Left lung (tissue), 10 donors: ENCODE results near the gene KL. TPM values are rescaled to one million over a fixed set of nuclear protein-coding genes. Genes with fewer than 3 reads are reported as not detected.

Experiments used
- ATAC-seq: fragments of 200-7000 bp; cut with Tn5 transposase; one replicate; pipeline ENCODE4 v1.9.1; 2020; ENCODE audit warnings: moderate library complexity
- DNase-seq, 4 donors: peaks; one replicate each; pipeline ENCODE4 v3.0.0-alpha.2; 2013 to 2020
- H3K27ac ChIP-seq, 2 donors: fragments of 200-600 bp; sonication (generic) in 1 of 2; one replicate each; pipeline versions ENCODE4 v1.5.0 to v1.8.0; 2020 to 2021
- H3K27me3 ChIP-seq, 2 donors: fragments of 200-600 bp; sonication (generic) in 1 of 2; one replicate each; pipeline versions ENCODE4 v1.5.0 to v1.8.0; 2020 to 2021
- H3K36me3 ChIP-seq, 2 donors: fragments of 200-600 bp; sonication (generic) in 1 of 2; one replicate each; pipeline versions ENCODE4 v1.5.0 to v1.8.0; 2020 to 2021
- H3K4me1 ChIP-seq, 2 donors: fragments of 200-600 bp; one replicate each; pipeline ENCODE4 v1.8.0; 2021
- H3K4me3 ChIP-seq, 2 donors: fragments of 200-600 bp; sonication (generic) in 1 of 2; one replicate each; pipeline versions ENCODE4 v1.5.0 to v1.8.0; 2020 to 2021; ENCODE audit warnings: mild to moderate bottlenecking in 1 of 2
- H3K9me3 ChIP-seq, 2 donors: fragments of 200-600 bp; sonication (generic) in 1 of 2; one replicate each; pipeline versions ENCODE4 v1.5.0 to v1.8.0; 2020 to 2021
- intact Hi-C, 2 donors: fragments of 100-400 bp; cut with DNase I; formaldehyde crosslinking; loops; one replicate each; pipeline versions ENCODE4 v1.11.2 to v1.14.2; 2022
- polyA plus RNA-seq, 6 donors: library from polyadenylated mRNA; unstranded; fragments of 120-200 nt; gene quantifications; one replicate each; pipeline ENCODE4 v1.2.1, GENCODE V29; 2013; ENCODE audit not compliant: insufficient read length in 6 of 6
- total RNA-seq, 2 donors: library from RNA; stranded (reverse); fragmentation: NEBNext Ultra II Directional; extraction: Animal tissue kit (Norgen Biotek cat#: 25700); gene quantifications; one replicate each; pipeline ENCODE4 v1.2.1, GENCODE V29; 2021
- TF ChIP-seq, protein P1 (sequence below), 2 donors: fragments of 200-600 bp; sonication (generic) in 1 of 2; IDR thresholded peaks; one replicate each; pipeline versions ENCODE4 v1.5.0 to v1.8.0; 2021; ENCODE audit warnings: antibody characterized with exemption in 2 of 2
- donor health status: DM: no; HTN: yes; CAD: no.
- donor health status: DM: no; HTN: no; CAD: no.

Gene KL
- total and polyA plus RNA-seq, 8 donors = 2.8 to 8.6 (median 8.0) TPM

DNA sequence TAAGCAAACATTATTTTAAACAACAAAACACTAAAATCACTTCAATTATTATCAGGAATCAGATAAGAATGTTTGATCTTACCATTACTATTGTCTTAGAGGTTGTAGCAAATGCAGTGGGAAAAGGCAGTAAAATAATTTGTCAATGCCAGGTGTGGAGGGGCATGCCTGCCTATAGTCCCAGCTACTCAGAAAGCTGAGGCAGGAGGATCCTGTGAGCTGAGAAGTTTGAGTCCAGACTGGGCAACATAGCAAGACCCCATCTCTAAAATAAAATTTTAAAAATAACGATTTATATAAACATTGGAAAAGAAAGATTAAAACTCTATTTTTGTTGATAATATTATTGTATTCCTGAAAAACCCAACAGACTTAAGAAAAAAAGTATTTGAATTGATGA, 66.8 kb downstream of the KL start:
- TF ChIP-seq, protein P1, sequence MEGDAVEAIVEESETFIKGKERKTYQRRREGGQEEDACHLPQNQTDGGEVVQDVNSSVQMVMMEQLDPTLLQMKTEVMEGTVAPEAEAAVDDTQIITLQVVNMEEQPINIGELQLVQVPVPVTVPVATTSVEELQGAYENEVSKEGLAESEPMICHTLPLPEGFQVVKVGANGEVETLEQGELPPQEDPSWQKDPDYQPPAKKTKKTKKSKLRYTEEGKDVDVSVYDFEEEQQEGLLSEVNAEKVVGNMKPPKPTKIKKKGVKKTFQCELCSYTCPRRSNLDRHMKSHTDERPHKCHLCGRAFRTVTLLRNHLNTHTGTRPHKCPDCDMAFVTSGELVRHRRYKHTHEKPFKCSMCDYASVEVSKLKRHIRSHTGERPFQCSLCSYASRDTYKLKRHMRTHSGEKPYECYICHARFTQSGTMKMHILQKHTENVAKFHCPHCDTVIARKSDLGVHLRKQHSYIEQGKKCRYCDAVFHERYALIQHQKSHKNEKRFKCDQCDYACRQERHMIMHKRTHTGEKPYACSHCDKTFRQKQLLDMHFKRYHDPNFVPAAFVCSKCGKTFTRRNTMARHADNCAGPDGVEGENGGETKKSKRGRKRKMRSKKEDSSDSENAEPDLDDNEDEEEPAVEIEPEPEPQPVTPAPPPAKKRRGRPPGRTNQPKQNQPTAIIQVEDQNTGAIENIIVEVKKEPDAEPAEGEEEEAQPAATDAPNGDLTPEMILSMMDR (IDR thresholded peaks at IDR 0.05) = no peak
- Histone ChIP-seq H3K36me3 (no peaks in the 10 kb centered on the region), H3K9me3 (no peaks in the 10 kb centered on the region), H3K27me3 (no peaks in the 10 kb centered on the region), H3K4me1 (no peaks in the 10 kb centered on the region), H3K4me3 (no peak overlapping the region), H3K27ac (no peak overlapping the region)
- DNase-seq = no peak
- ATAC-seq = no peak
- intact Hi-C loops = no loop called here

DNA sequence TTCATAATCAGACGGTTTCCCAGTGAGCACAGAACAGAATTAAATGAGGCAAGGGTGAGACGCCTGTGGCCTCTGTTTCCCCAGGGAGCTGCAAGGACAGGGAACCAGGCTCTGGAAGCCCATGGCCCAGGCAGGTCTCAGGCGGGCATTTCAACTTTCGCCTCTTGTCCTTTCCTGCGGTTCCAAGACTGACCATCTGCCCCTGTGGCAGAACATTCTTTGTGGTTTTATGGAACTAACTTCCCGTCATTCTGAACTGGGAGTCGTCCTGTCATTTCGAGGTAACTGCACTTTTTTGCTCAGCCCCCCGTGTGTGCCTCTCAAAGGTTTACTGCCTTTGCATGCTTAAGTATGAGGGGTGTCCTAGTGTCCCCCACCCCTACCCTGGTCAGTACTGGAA, 70.9 kb downstream of the KL start:
- intact Hi-C loops = no loop called here
- ATAC-seq = no peak
- H3K4me1 ChIP-seq = peaks cover 0 to 2% of the 10 kb centered on the region in 2 donors
- H3K4me3 ChIP-seq = no peak overlapping the region
- no peaks in the 10 kb centered on the region for H3K36me3 ChIP-seq
- H3K27ac ChIP-seq = no peak overlapping the region
- H3K9me3 ChIP-seq = no peaks in the 10 kb centered on the region
- H3K27me3 ChIP-seq = no peaks in the 10 kb centered on the region
- TF ChIP-seq, protein P1 (IDR thresholded peaks at IDR 0.05) = no peak
- DNase-seq = no peak

DNA sequence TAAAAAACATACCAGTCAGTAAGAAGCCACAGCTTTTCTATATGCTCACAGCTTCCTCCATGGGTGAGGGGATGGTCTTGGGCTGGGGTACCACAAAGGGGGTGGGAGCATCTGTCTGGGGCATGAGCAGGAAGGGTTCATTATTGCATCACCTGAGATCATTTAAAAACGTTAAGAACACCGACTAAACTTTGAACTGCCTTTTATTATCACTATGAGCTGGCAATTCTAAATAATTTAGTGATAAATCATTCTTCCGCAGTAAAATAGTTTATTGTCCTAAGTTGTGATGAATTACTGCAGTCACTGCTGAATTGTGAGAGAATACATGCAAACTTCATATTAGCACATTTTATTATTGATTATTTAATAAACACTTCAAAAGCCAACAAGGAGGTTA, 71.6 kb downstream of the KL start:
- ATAC-seq = no peak
- Histone ChIP-seq H3K4me1 (peaks cover 0 to 7% of the 10 kb centered on the region in 2 donors), H3K36me3 (no peaks in the 10 kb centered on the region), H3K27me3 (no peaks in the 10 kb centered on the region), H3K27ac (no peak overlapping the region), H3K9me3 (no peaks in the 10 kb centered on the region), H3K4me3 (no peak overlapping the region)
- intact Hi-C loops = no loop called here
- DNase-seq = no peak
- TF ChIP-seq, protein P1 (IDR thresholded peaks at IDR 0.05) = no peak

DNA sequence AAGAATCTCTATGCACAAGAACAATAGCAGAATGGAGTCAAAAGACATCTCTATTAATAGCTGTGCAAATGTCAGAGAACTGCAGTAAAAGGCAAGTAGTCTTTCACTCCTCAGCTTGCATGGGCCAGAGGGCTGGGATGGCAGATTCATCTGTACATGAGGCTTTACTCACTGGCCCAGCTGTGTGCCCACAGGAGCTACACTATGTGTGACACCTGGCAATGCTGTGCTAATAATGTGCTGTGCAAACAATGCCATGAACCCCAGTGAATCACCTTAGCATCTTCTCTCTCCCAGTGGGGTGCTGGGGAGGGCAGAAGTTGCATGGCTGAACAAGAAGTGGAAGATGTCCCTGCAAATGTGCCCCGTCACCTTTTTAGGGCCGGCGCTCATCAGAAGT, 73.1 kb downstream of the KL start:
- Histone ChIP-seq H3K27ac (no peak overlapping the region), H3K4me1 (peaks cover 0 to 7% of the 10 kb centered on the region in 2 donors), H3K4me3 (no peak overlapping the region), H3K9me3 (no peaks in the 10 kb centered on the region), H3K36me3 (no peaks in the 10 kb centered on the region), H3K27me3 (no peaks in the 10 kb centered on the region)
- TF ChIP-seq, protein P1 (IDR thresholded peaks at IDR 0.05) = no peak
- ATAC-seq = no peak
- intact Hi-C loops = no loop called here
- DNase-seq = no peak

DNA sequence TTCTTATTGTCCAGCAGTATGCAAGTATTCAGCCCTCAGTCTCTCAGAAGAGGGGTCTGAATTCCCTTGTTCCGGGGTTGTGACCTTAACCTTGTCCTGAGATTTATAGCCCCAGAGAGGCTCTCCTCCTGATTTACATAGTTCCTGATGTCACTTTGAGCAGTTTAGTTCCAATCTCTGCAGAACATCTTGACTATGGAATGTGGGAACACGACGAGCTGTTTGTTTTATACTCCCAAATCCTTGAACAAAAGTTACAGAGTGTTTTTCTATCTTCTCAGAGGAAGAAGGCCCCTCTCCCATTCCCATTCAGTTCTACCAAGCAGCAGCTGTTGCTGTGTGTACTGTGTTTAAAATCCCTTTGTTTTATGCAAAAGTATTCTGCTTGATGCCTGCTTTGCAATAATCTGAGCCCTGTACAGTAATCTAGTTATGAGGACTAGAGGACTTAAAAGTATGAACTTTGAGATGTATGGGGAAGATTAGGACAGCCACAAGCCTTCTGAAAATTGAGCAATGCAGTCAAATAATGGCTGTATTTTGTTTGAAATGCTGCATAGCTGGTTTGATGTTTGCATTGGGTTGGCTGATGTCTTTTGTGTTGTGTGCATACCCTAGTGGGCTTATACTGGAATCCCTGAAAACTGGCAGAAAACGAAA, 74.7 kb downstream of the KL start:
- ATAC-seq (no peak), DNase-seq (no peak)
- H3K27ac ChIP-seq = no peak overlapping the region
- H3K27me3 ChIP-seq = no peaks in the 10 kb centered on the region
- H3K36me3 ChIP-seq = no peaks in the 10 kb centered on the region
- intact Hi-C loops = no loop called here
- TF ChIP-seq, protein P1 (IDR thresholded peaks at IDR 0.05) = no peak
- no peak overlapping the region for H3K4me3 ChIP-seq
- peaks cover 0 to 7% of the 10 kb centered on the region in 2 donors for H3K4me1 ChIP-seq
- H3K9me3 ChIP-seq = no peaks in the 10 kb centered on the region
